ENCODE results near the gene SLC2A4.
A peak's percentile ranks its signal among the peaks of the same experiment; 100 is the strongest.

SLC2A4 gene

GRCh38 chr17:7304179-7304578 is 22.7 kb downstream of the SLC2A4 start:
- TF ChIP-seq, protein P1, sequence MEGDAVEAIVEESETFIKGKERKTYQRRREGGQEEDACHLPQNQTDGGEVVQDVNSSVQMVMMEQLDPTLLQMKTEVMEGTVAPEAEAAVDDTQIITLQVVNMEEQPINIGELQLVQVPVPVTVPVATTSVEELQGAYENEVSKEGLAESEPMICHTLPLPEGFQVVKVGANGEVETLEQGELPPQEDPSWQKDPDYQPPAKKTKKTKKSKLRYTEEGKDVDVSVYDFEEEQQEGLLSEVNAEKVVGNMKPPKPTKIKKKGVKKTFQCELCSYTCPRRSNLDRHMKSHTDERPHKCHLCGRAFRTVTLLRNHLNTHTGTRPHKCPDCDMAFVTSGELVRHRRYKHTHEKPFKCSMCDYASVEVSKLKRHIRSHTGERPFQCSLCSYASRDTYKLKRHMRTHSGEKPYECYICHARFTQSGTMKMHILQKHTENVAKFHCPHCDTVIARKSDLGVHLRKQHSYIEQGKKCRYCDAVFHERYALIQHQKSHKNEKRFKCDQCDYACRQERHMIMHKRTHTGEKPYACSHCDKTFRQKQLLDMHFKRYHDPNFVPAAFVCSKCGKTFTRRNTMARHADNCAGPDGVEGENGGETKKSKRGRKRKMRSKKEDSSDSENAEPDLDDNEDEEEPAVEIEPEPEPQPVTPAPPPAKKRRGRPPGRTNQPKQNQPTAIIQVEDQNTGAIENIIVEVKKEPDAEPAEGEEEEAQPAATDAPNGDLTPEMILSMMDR (IDR thresholded peaks at IDR 0.05; ENCODE audit: extremely low read depth, insufficient read depth, missing control alignments): no peak
- in situ Hi-C loops (cut with MboI; ENCODE audit: low pct_unique_long_range_greater_than_20kb, low sequenced_read_pairs, unreplicated experiment): no loop called here
- no peak for DNase-seq (ENCODE audit: low spot score)

- in situ Hi-C loops (cut with MboI; ENCODE audit: low pct_unique_long_range_greater_than_20kb, low sequenced_read_pairs, unreplicated experiment): no loop called here
Measured at GRCh38 chr17:7306911-7307685, 25.6 kb downstream of the SLC2A4 start, which contains the start of gene EIF5A. Gene EIF5A, plus strand, starts transcription at chr17:7307628. Its CDS starts 2,008 bp downstream, at chr17:7309636.

DNA sequence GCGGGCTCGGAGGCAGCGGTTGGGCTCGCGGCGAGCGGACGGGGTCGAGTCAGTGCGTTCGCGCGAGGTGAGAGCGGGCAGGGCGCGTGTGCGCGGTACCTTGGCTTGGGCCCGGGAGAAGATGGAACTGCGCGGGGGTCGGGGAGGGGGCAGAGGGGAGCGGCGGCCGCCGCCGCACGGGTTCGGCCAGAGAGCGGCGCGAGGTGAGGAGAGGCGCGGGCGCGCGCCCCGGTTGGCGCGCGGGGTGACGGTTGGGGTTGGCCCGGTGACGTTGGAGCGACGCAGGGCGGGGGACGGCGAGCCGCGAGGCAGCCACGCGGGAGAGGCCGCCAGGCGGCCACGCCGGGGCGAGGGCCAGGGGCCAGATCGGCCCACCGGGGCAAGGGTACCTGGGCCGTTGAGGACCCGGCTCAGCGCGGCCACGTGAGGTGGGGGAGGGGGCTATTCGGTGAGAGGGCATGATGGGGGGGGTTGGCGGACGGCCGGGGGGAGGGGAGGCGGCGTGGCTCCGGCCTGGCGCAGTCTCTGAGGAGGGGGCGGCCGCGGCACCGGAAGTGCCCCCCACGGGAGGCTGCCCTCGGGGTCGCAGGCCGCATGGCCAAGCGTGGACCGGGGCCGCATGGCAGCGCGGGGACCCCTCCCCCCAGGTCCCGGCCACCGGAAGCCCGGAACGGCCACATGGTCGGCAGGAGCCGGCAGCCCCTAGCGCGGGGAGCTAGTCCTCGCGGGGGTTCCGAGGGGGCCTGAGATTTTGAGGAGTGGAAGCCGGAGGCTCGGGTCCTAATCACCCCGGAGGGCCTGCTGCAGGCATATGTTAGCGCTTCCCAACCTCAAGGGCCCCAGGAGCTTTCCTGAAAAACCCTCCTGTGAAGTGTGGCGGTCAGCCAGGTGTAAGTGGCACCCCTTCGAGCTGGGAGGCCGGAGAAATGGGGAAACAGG is 26.4 kb downstream of the SLC2A4 start:
- in situ Hi-C loops (cut with MboI; ENCODE audit: low pct_unique_long_range_greater_than_20kb, low sequenced_read_pairs, unreplicated experiment): no loop called here
- DNase-seq (ENCODE audit: low spot score): no peak
- TF ChIP-seq, protein P1 (IDR thresholded peaks at IDR 0.05; ENCODE audit: extremely low read depth, insufficient read depth, missing control alignments): no peak

More at GRCh38 chr17:7306911-7307685, 25.6 kb downstream of the SLC2A4 start, which contains the start of gene EIF5A:
- DNase-seq (ENCODE audit: low spot score): peak; percentile 99
- TF ChIP-seq, protein P1 (IDR thresholded peaks at IDR 0.05; ENCODE audit: extremely low read depth, insufficient read depth, missing control alignments): no peak

GRCh38 chr17:7308625-7309433 is 27.3 kb downstream of the SLC2A4 start:
- in situ Hi-C loops (cut with MboI; ENCODE audit: low pct_unique_long_range_greater_than_20kb, low sequenced_read_pairs, unreplicated experiment): no loop called here
- TF ChIP-seq, protein P1 (IDR thresholded peaks at IDR 0.05; ENCODE audit: extremely low read depth, insufficient read depth, missing control alignments): no peak
- peak; percentile 87 for DNase-seq (ENCODE audit: low spot score)

DNA sequence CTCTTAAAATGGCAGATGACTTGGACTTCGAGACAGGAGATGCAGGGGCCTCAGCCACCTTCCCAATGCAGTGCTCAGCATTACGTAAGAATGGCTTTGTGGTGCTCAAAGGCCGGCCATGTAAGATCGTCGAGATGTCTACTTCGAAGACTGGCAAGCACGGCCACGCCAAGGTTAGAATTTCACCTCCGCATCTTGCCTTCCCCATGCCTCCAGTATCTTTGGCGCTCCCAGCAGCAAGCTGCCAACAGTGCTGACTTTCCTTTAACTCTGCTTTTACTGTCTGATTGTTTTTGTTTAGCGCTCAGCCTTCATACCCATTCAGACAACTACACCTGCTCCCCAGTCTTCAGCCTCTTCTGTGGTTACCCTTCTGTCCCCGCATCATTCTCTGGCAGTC is 28.1 kb downstream of the SLC2A4 start:
- in situ Hi-C loops (cut with MboI; ENCODE audit: low pct_unique_long_range_greater_than_20kb, low sequenced_read_pairs, unreplicated experiment): no loop called here
- TF ChIP-seq, protein P1 (IDR thresholded peaks at IDR 0.05; ENCODE audit: extremely low read depth, insufficient read depth, missing control alignments): no peak
- DNase-seq (ENCODE audit: low spot score): no peak
